Esophagus mucosa (tissue), 1 donor: ENCODE results near the gene PLCH1. TPM values are rescaled to one million over a fixed set of nuclear protein-coding genes. Genes with fewer than 3 reads are reported as not detected.

ENCODE experiments used
- ATAC-seq: fragments of 200-7000 bp; cut with Tn5 transposase; one replicate; pipeline ENCODE4 v1.9.1; 2020
- total RNA-seq: library from RNA; stranded (reverse); gene quantifications from one replicate; pipeline ENCODE4 v1.2.4, GENCODE V29; 2023
- donor health status: DM: yes; HTN: yes; CAD: no.

PLCH1 gene
- total RNA-seq, 1 donor from 2014 or later = 0.40 TPM

DNA sequence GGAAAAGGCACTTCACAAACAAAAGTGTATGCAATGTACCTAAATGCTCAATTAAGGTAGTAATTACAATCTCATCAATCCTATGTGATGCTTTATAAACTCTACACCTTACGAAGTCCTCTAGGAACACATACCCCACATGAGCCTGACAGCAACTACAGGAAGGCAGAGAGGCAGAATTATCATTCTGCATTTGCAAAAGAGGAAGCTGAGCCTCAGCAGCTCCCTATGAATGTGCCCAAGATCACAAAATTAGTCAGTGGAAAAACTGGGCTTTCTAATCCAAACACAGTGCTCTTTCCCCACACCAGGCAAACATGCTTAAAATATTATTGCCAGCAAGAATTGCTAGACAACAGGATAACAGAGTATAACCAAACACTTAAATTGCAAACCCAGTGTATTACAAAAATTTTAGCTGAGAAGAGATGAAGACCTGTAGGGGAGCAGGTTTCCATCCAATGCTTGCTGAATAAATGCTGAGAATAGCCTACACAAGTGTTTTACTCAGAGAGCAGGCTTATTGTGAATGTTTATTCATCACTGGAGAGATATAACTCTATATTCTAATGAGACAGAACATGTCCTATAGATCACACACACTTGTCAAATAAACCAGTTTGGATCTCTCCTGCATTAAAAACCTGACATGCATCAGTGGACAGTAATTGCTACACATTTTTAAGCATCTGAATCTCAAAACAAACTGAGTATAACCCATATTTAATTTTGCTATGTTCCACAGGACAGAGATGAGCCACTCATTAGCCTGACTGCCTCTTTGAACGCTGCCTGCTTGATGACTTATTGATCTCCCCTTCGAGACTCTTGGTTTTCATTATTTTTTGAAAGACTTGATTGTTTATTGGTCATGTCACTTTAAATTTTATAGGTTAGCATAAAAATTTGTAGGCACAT lies 62.2 kb downstream of the PLCH1 start:
- ATAC-seq = no peak

DNA sequence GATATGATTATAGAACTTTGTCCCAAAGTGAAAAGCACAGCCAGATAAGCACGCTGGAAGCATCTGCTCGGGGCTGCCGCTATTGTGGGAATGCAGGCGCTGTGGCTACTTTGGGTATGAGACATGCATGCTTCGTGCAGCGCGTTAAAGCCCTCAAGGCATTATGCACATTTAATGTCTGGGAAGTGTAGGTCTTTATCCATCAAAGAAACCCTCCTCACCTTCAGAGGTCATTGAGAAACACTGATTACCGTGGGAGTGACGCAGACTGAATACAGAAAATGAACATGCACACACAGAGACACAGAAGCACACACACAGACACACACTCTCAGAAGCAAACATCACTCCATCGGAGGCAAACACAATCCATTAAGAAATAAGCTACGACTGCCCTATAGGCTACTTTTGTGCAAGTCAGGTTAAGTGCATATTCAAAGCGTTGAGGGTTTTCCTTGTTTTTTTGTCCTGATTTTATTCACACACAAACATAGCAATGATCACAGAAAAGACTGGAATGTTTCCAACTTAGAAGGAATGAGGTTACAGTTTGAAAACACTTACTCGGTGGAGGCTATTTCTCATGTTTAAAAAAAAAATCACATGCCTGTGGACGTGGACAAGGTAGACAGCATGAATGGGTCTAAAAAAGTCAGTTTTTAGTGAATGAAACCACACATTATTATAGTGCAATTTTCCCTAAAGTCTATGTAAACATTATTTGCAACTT lies 68.5 kb downstream of the PLCH1 start:
- ATAC-seq = no peak

DNA sequence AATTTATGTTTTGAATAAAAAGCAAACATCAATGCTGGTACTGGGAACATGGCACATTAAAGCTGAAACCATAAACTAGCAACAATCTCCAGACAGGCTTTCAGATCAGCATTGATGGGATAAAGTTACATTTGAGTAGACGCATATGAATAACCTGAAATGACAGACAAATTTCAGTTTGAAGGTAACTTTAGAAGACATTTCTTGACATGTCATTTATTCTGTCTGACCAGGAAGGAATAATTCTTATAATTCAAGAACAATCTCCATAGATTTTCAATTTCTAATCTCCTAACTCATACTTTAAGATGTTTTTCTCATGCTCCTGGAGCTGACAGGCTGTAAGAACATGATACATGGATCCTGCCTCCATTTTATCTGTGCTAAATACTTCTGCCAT lies 69.8 kb downstream of the PLCH1 start:
- ATAC-seq = no peak

DNA sequence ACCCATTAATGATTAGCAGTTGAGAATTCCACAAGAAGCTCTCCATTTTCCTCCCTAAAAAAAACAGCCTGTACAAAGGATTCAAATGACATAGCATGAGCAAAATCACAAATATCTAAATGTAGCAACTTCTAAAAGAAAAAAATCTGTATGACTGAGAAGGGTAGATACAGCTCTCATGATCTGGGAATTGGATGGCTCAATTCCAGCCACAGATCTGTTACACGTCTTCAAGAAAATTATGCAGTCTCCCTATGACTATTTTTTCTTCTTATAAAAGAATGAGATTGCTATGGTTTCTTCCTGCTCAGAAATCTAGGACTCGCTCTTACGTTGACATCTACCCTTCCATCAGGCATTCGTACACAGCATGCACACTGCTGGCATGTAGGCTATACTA lies 71.5 kb downstream of the PLCH1 start:
- ATAC-seq = no peak

DNA sequence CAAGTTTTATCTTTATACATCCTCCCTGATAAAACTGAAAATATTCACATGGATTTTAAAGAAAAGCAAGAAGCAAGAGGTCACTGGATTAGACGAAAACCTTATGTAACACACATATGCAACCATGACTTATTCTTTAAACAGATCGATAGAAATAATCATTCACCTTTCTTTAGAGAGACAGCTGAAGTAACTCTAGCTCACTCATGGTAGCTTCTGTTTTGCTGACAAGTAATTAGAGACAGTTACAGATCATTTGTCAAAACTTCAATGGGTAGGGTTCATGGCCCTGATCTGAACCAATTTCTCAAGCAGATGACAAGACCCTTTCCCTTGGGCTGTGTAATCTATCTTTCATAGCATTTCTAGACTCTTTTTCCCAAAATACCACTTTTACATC lies 74.5 kb downstream of the PLCH1 start:
- ATAC-seq = no peak

DNA sequence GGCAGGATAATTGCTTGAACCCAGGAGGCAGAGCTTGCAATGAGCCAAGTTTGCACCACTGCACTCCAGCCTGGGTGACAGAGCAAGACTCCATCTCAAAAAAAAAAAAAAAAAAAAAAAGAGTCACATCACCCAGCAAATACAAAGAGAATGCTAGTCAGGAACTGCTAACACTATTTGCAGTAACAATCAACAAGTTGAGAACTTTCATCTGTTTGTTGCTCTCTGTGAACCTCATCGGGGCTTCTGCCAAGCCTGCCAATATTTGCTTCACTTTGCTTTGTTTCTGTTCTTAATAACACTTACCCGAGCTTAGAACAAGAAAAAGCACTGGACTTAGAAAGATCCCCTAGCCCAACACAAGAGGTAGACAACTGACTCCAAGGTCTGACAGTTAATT lies 76.9 kb downstream of the PLCH1 start:
- ATAC-seq = no peak

DNA sequence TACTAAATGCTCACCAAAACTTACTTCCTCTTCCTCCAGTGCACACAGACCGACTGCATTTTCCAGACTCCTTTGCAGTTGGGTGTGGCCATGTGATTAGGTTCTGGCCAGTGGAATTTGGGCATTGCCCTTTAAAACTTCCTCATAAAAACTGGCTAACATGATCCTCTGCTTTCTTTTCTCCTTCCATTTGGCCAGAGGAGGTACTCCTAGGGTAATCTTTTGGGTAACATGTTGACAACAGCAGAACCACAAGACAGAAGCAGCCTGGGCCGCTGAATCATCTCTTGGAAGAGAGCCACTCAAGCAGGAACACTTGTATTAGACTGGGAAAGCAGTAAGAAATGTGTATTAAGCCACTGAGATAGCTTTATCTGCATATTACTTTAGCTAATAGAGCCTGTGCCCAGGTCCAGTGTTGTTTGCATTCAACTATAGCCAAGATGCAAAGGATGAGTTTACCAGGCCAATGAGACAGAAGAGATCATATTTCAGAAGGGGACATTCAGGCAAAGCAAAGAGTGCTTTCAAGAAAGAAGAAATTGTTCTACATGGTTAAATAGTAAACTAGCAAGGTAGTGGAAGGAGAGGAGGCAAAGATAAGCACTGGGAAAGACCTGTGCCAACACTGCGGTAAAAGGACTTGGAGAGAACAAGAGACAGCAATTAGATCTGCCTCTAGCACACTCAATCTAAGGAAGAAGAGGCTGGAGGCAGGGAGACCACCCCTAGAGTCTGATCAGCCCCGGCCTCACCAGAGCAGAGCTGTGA lies 79.8 kb downstream of the PLCH1 start:
- ATAC-seq = peak; percentile 63

DNA sequence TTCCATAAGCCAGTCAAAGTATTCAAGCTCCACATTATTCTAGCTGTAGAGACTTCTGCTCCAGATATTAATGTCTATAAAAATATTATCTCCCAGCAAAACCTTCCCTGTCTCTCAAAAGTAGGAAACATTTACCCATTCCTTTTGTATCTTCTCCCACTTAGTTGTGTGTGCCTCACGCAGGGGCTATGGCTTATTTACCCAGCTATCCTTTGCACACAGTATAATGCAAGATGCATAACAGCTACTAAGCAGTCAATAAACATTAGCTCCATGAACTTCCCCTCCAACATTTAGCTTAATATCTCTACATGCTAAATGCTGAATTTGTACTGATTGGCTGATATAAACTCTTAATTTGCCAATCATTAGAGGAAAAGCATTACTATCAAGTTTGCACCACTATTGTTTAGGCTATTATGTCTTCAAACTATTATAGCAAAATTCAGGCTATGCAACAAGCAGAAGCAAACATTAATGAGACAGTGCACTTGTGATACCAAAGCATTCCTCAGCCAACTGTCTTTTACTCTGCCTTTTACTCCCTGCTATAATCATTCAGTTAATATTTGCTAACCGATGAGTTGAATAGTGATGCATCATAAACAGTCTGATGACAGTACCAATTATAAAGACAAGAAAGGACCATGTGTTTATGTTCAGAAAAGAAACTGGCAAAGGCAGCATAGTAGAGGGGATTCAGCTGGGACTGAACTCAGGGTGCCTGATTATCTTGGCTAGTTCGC lies 81.2 kb downstream of the PLCH1 start:
- no peak for ATAC-seq

DNA sequence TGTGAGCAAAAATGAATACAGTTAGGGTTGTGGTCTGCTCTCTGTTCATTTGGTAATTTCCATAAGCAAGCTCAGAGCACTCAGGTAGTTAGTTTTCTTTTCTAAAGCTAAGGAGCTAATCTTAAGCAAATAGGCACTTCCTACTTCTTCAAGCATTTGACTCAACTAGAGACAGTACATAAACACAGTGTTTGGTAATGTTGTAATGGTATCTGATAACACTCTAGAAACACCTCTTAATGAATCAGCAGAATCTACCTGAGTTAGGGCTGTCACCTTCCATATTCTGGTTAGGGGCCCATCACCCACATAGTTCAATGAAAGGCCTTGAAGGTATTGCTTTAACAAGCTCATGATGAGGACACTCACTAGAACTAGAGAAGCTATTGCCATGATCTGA lies 83.1 kb downstream of the PLCH1 start:
- ATAC-seq = no peak

DNA sequence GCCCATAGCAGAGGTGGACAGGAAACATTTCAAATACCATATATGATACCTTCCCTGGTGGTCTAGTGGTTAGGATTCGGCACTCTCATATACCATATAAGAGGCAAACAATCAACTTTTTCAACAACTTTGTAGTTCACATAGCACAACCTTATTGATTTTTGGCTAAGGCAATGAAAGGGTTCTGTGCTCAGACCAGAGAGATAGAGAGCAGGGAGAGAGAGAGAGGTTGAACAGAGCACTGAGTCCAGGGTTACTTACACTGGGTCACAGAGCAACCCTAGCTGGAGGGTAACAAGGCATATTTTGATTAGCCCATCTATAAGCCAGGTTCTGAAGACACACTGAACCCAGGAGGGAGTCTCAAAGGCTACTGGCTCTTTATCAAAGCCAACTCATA lies 83.8 kb downstream of the PLCH1 start:
- no peak for ATAC-seq

DNA sequence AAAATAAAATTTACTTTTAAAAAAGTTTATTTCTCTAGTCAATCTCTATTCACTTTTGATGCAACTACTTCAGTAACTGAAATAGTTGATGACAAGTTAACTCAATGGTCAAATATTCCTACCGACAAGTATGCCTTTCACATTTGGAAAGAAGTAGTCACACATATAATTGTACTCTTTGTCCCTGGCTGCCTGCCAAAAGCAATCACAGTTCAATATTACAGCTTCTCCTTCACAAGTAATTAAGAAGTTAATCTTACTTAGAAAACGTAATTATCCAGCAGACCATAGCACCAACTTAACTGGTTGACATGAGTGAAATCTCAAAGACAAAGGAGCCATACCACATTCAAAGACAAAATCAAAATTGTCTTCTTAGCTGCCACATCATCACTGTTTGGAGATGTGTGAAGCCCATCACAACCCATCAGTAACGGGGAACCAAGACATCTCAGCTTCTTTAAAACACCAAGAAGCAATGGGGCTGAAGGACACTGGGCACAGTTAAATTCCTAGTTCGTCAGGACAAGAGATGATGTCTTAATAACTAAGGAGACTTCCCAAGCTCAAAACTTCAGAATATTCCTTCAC lies 86.1 kb downstream of the PLCH1 start:
- no peak for ATAC-seq

DNA sequence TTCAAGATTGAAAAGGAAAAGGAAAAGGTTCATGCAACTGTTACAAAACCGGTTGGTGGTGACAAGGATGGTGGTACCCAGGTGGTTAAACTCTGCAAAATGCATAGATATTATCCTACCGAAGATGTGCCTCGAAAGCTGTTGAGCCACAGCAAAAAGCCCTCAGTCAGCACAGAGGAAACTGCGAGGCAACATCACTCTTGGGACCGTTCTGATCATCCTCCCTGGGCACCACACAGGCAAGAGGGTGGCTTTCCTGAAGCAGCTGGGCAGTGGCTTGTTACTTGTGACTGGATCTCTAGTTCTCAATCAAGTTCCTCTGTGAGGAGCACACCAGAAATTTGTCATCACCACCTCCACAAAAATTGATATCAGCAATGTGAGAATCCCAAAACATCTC lies 86.9 kb downstream of the PLCH1 start:
- no peak for ATAC-seq

DNA sequence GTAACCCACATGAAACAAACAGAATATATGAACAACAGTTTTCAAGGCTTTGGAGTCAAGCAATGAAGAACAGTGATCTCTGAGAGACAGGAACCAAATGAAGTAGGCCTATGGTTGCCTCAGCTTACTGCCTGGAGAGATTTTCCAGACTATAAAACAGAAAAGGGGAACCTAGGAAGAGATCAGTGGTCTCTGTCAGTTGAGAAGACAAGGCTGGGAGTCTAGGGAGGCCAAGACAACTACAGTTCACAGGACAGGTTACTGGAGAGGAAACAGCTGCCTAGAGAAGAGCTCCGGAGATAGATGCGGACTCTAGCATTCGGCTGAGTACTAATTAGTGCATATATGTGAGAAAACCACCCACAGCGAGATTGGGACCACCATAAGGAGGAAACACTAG lies 87.7 kb downstream of the PLCH1 start:
- no peak for ATAC-seq

DNA sequence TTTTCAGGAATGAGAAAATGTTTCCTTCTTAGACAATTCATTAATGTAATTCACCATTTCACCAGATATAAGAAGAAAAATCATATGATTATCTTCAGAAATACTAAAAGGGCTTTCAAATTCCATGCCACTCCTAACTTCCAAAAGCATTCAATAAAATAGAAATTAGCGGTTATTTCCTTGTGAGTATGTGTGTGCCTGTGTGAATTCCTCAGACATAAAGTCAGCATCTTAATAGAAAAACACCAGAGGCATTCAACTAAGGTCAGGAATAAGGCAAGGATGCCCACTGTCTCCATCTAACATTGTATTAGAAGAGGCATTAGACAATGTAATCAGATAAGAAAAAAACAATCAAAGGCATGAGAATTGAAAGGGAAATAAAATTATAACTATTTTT lies 88.4 kb downstream of the PLCH1 start:
- ATAC-seq = no peak

DNA sequence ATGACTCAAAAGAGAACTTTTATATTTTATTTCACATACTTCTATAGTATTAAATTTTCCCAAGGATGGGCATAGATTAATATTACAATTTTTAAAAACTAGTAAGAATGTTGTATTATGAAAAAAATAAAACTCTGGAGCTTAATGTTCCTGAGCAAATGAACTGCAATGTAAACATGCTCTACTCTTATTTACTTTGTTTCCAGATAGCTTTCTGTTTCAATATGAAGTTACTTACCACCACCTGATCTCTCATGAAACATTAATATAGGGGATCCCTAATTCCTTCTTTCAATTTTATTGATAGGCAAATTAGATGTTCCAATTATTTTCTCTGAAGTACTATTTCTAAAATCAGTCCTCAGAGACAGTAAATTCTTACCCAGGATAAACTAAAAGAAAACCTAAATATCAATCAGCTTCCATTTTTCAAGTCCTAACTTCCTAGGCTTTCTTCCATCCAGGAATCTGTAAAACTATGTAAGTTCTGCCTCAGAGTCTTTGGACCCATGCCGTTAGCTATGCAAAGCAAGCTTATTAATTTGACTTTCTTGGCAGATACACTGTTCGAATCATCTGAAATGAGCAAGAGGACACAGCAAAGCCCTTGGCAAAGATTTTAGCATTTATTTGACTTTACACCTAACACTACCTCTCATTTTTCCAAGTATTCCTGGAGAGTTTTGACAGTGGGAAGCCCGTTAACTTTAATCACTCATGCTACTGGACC lies 93.2 kb downstream of the PLCH1 start:
- ATAC-seq = no peak

DNA sequence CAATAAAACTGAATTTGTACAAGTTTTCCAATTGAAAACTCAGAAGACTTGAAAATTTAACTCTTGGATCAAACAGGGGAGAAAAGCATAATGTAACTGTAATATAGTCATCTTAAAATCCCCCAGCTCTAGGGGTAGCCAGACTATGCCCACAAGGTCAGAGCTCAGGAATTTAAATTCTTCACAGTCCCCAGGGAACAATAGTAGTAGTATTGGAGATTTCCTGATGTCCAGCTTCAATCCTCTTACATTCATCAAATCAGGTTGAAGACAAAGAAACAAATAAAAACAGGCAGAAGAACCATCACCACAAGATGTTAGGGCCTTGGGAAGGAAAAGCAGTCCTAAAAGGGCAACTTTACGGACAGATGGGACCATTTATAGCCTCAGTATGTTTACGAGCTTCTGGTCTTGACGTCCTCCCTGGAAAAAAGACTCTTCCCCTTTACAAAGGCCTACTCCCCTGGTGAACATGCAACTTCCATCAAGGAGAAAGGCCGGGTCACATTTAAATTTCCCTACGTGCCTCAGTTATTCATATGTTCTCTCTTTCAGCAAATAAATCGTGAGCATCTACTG lies 96.8 kb downstream of the PLCH1 start:
- no peak for ATAC-seq

DNA sequence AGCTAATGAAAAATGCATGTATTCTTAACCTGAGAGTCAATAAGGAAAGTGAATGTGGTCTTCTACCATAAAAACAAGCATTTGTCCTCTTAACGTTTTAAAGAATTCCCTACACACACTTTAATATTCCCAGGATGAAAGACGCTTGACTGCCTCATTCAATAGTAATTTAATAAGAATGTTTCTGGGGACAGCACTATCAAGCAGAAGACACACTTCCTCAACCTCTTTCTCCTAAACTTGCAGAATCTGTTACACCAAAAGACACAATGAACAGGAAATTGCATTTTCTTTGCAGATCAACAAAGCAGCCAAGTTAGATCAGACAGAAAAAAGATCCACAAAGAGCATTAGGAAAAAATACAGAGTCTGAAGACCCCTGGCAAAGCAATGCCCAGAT lies 97.7 kb downstream of the PLCH1 start:
- no peak for ATAC-seq

DNA sequence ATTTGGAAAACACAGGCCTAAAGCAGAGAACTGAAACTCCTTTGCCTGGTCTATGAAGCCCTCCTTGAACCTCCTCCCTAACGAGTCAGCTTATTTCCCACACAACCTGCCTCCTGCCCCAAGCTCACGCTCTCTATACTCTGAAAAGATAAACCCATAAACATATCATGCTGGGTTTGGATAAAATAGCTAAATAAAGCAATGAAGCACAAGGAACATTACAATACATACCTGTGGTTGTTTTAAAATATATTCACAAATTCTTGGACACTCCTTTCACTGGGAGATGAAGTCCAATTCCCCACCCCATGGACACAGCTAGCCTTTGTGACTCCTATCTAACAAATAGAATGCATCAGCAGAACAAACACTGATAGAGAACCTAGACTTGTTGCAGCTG lies 98.2 kb downstream of the PLCH1 start:
- ATAC-seq = no peak

DNA sequence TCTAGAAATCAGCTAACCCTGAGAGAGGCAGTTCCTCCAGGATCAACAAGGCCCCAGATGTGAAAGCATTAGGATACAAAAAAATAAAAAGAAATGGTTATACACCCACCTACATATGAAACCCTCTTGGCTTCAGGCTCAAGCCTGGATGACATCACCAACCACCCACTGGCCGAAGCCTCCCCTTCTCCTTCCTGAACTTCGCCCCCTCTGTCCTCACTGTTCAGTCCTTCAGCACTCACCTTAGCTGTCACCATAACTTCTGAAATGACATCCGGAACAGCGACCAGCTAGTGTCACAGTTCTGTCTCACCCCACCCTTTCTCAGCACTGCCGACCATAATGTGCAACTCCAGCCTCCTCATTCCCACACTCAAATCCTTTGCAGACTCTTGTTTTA lies 98.7 kb downstream of the PLCH1 start:
- no peak for ATAC-seq

DNA sequence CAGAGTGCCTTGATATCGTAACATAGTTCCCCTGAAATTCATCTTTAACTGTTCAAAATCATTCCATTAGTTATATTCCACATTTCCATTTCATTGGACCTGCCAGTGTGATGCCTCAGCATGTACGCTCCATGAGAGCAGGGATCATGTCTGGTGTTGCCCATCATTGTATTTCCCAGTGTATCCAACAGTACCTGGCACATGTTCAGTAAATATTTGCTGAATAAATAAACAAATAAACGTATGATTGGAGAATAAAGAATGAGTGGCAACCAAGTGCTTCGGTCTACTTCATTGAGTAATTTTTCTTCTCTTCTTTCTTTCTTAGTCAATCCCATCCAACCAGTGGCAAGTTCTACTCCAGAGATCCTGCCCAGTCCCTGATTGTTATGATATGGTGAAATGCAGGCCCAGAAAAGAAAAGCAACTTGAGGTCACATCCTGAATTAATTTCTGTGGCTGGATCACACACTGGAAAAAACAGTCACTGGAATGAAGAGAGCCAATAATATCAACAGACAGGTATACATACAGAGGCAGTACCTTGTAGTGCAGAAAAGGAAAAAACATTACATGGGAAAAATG lies 101.2 kb downstream of the PLCH1 start:
- ATAC-seq = no peak

DNA sequence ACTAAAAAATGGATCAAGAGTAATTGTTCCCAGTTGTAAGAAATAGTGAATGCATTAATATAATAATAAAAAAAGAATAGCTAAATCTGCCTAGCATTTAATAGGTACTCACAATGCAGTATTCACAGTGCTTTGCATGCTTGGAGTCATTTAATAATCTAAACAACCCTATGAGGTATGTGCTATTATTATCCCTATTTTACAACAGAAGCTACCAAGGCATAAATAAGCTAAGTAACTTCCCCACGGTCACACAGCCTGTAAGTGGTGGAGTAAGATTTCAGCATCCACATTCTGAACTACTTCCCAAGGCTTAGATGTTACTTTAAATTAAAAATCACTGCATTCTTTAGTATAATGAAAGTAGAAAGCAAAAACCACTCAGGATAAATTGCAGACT lies 102.9 kb downstream of the PLCH1 start:
- no peak for ATAC-seq
